Activated CD8-positive, alpha-beta T cell treated with anti-CD3 and anti-CD28 coated beads for 36 hours (primary cell): ENCODE measurements around the gene LMX1B. TPM values are rescaled to one million over a fixed set of nuclear protein-coding genes. Genes with fewer than 3 reads are reported as not detected.

Source experiments
- ATAC-seq: fragments of 200-7000 bp; cut with Tn5 transposase; one replicate; pipeline ENCODE4 v1.10.0; 2021; ENCODE audit warnings: mild to moderate bottlenecking, moderate library complexity
- CTCF ChIA-PET: fragments of 350-600 bp; sonication (Branson Sonifier 250); formaldehyde crosslinking; loops from one replicate; lab custom pipeline; 2021; ENCODE audit warnings: antibody characterized with exemption; lab: Charles Lee
- POLR2A ChIA-PET: fragments of 350-600 bp; sonication (Branson Sonifier 250); formaldehyde crosslinking; loops from one replicate; lab custom pipeline; 2021; ENCODE audit warnings: antibody characterized with exemption; lab: Charles Lee
- DNase-seq: peaks from one replicate; pipeline ENCODE4 v3.0.0-alpha.2; 2020
- H3K27ac Mint-ChIP-seq: one replicate; pipeline ENCODE4 v1.8.0; 2021; ENCODE audit warnings: mild to moderate bottlenecking, mixed read lengths
- H3K27me3 Mint-ChIP-seq: one replicate; pipeline ENCODE4 v1.8.0; 2021; ENCODE audit warnings: mixed read lengths
- H3K36me3 Mint-ChIP-seq: one replicate; pipeline ENCODE4 v1.8.0; 2021; ENCODE audit warnings: low read depth, mixed read lengths
- H3K4me1 Mint-ChIP-seq: one replicate; pipeline ENCODE4 v1.8.0; 2021; ENCODE audit warnings: low read depth, mixed read lengths
- H3K4me3 Mint-ChIP-seq: one replicate; pipeline ENCODE4 v1.8.0; 2021; ENCODE audit warnings: mild to moderate bottlenecking, moderate library complexity, mixed read lengths
- H3K9me3 Mint-ChIP-seq: one replicate; pipeline ENCODE4 v1.8.0; 2021; ENCODE audit warnings: mixed read lengths
- intact Hi-C: fragments of 100-400 bp; cut with micrococcal nuclease; formaldehyde crosslinking; loops from one replicate; pipeline ENCODE4 v1.10.0; 2022
- total RNA-seq, 2 experiments: library from RNA; stranded (reverse); gene quantifications; one replicate each; pipeline ENCODE4 v1.2.3, GENCODE V29; 2021
- TF ChIP-seq, protein P1 (sequence below): fragments of 200-600 bp; IDR thresholded peaks from one replicate; pipeline ENCODE4 v1.8.0; 2022; ENCODE audit warnings: antibody characterized with exemption, mild to moderate bottlenecking

Gene LMX1B
- total RNA-seq, 2 experiments from 2014 or later: not detected

DNA sequence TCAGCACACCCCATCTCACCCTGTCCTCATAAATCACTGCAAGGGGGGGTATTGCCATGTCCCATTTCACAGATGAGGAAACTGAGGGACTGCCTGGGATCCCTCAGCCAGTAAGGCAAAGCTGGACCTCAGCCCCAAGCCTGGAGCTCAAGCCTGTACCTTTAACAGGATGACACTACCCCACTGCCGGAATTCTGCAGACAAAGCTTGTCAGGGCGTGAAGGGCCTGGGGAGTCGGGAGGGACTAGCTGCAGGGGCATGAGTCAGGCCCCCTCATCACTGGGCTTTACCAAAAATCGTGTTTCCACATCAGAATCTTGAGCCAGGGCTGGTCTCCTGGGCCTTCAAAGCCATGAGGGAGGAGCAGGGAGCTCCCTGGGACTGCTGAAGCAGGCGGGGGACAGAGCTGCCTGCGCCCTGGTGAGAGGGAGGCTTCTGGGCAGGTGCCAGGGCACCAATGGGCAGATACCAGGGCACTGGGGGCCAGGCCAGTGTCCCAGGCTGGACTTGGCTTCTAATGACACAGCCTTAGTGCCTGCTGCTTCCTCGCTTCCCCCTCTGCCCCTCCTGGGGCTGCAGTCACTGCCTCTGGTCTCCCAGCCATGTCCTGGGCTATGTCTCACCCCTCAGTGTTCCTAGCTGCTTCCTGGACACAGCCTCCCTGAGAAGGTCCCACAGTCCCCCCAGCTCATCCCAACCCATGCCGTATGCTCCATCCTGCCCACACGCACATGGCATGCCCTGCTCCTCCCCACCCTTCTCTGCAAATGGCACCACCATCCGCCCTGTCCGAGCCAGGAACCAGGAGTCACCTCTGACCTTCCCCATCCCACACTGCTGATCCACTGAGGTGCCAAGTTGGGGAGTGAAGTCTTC is 80.7 kb downstream of the LMX1B start:
- H3K27me3 Mint-ChIP-seq: peaks cover 7% of the 10 kb centered on the region
- no peaks in the 10 kb centered on the region for H3K4me1 Mint-ChIP-seq
- POLR2A ChIA-PET: interaction anchor here (0.9 kb wide), 1 partner anchor 12 kb away, joined by 4 read pairs; no protein-coding TSS in a partner anchor
- no peak overlapping the region for H3K4me3 Mint-ChIP-seq
- no peak overlapping the region for H3K27ac Mint-ChIP-seq
- H3K9me3 Mint-ChIP-seq: no peaks in the 10 kb centered on the region
- DNase-seq (no peak), ATAC-seq (no peak)
- intact Hi-C loops: no loop called here
- TF ChIP-seq, protein P1, sequence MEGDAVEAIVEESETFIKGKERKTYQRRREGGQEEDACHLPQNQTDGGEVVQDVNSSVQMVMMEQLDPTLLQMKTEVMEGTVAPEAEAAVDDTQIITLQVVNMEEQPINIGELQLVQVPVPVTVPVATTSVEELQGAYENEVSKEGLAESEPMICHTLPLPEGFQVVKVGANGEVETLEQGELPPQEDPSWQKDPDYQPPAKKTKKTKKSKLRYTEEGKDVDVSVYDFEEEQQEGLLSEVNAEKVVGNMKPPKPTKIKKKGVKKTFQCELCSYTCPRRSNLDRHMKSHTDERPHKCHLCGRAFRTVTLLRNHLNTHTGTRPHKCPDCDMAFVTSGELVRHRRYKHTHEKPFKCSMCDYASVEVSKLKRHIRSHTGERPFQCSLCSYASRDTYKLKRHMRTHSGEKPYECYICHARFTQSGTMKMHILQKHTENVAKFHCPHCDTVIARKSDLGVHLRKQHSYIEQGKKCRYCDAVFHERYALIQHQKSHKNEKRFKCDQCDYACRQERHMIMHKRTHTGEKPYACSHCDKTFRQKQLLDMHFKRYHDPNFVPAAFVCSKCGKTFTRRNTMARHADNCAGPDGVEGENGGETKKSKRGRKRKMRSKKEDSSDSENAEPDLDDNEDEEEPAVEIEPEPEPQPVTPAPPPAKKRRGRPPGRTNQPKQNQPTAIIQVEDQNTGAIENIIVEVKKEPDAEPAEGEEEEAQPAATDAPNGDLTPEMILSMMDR: no peak
- CTCF ChIA-PET: interaction anchor here (0.9 to 2.1 kb wide), 3 partner anchors 11 to 87 kb away, joined by 3 to 12 read pairs (median 11); no protein-coding TSS in a partner anchor
- no peaks in the 10 kb centered on the region for H3K36me3 Mint-ChIP-seq

DNA sequence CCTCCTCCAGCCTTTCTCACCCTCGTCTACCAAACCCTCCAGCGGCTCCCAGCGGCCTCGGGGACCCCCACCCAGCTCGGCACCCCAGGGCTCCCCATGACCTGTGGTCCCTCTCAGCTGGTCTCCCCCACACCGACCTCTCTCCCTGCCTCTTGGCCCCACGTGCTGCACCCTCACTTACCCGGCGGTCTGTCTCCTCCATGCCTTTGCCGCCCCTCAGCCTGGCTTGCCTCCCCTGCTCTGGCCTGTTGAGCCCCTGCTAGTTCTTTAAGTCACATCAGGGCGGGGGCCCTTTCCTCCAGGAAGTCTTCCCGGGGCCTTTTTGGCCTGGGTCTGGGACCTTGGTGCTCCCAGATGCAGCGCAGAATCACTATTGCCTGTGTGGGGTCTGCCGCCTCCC is 81.5 kb downstream of the LMX1B start:
- POLR2A ChIA-PET: no interaction called here
- no peaks in the 10 kb centered on the region for H3K4me1 Mint-ChIP-seq
- H3K27me3 Mint-ChIP-seq: peaks cover 4% of the 10 kb centered on the region
- TF ChIP-seq, protein P1: no peak
- H3K4me3 Mint-ChIP-seq: no peak overlapping the region
- no peak overlapping the region for H3K27ac Mint-ChIP-seq
- intact Hi-C loops: no loop called here
- no peaks in the 10 kb centered on the region for H3K36me3 Mint-ChIP-seq
- DNase-seq (no peak), ATAC-seq (no peak)
- CTCF ChIA-PET: interaction anchor here (2.1 kb wide), 2 partner anchors 10 to 87 kb away, joined by 11 to 12 read pairs; no protein-coding TSS in a partner anchor
- no peaks in the 10 kb centered on the region for H3K9me3 Mint-ChIP-seq

DNA sequence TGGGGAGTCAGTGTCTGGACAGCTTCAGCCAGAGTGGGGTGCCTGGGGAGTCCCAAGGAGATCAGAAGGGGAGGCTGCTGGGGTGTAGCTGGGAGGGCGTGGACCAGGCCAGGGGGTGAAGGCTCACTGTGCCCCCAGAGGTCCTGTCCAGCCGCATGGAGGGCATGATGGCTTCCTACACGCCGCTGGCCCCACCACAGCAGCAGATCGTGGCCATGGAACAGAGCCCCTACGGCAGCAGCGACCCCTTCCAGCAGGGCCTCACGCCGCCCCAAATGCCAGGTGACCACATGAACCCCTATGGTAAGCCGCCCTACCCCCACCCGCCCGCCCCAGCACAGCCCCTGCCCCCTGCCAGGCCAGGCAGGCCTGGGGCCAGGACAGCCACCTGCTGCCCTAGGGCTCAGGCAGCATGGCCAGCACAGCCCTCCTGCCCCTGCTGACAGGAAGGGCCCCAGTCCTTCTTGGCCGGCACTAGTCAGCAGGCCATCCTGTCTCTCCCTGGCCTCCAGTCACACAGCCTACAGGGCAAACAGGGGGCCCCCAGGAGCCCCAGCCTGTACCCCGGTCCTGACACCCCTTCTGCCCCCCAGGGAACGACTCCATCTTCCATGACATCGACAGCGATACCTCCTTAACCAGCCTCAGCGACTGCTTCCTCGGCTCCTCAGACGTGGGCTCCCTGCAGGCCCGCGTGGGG is 82.1 kb downstream of the LMX1B start:
- TF ChIP-seq, protein P1: no peak
- intact Hi-C loops: no loop called here
- ATAC-seq (no peak), DNase-seq (no peak)
- H3K27me3 Mint-ChIP-seq: peaks cover 2% of the 10 kb centered on the region
- ChIA-PET POLR2A (no interaction called here), CTCF (interaction anchor here (2.1 kb wide), 2 partner anchors 10 to 86 kb away, joined by 11 to 12 read pairs; no protein-coding TSS in a partner anchor)
- no peaks in the 10 kb centered on the region for H3K36me3 Mint-ChIP-seq
- H3K9me3 Mint-ChIP-seq: no peaks in the 10 kb centered on the region
- H3K27ac Mint-ChIP-seq: no peak overlapping the region
- no peak overlapping the region for H3K4me3 Mint-ChIP-seq
- H3K4me1 Mint-ChIP-seq: no peaks in the 10 kb centered on the region

DNA sequence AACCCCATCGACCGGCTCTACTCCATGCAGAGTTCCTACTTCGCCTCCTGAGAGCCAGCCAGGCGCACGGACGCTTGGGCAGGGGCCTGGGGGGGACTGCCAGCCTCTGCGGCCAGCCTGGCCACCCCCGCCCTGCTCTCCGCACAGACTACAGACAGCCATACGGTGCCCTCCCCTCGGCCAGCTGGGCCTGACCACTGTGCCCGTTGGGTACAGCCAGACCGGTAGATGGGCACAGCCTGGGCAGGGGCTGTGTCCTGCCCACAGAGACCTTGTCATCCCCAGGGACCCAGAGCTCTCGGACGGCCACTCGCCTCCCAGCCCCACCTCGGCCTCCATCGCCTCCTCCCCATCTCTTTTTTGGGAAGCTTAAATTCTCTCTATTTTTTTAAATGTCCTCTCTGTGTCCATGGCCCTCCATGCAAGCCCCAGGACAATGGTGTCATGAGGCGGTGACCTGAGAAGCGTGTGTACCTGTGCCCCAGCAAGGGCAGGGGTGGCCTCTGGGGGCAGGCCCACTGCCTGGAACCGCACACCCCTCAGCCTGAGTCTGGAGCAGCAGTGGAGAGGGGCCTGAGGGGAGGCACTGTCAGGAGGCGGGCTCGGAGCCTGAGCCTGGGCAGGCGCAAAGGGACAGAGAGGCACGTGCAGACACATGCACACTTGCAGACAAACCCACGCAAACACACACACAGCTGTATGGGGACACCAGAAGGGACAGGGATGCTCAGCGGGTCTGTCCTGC is 82.8 kb downstream of the LMX1B start:
- Mint-ChIP-seq H3K4me1 (no peaks in the 10 kb centered on the region), H3K4me3 (no peak overlapping the region), H3K9me3 (no peaks in the 10 kb centered on the region), H3K27ac (no peak overlapping the region), H3K27me3 (peaks cover 2% of the 10 kb centered on the region), H3K36me3 (no peaks in the 10 kb centered on the region)
- ATAC-seq: no peak
- TF ChIP-seq, protein P1: no peak
- intact Hi-C loops: no loop called here
- ChIA-PET CTCF (interaction anchor here (1.2 kb wide), 1 partner anchor 9 kb away, joined by 4 read pairs; no protein-coding TSS in a partner anchor), POLR2A (no interaction called here)
- no peak for DNase-seq
